Hepatocyte (in vitro differentiated cells): ENCODE data around the gene MDFI.

ENCODE experiments used
- EZH2 ChIP-seq: fragments of 200-600 bp; sonication (generic); IDR thresholded peaks from 2 replicates; pipeline ENCODE4 v1.6.1; 2016; ENCODE audit warnings: antibody characterized with exemption, mild to moderate bottlenecking, borderline replicate concordance
- EZH2phosphoT487 ChIP-seq: fragments of 200-600 bp; sonication (generic); IDR thresholded peaks from one replicate; pipeline ENCODE4 v1.6.1; 2018; ENCODE audit warnings: antibody characterized with exemption, mild to moderate bottlenecking, low read depth, moderate library complexity; ENCODE audit not compliant: unreplicated experiment, severe bottlenecking
- TF ChIP-seq, protein P1 (sequence below): fragments of 200-600 bp; sonication (generic); IDR thresholded peaks from 2 replicates; pipeline ENCODE4 v1.5.1; 2016; ENCODE audit warnings: antibody characterized with exemption, mild to moderate bottlenecking; ENCODE audit not compliant: poor library complexity

GRCh38 chr6:41608443-41609151 lies 29.7 kb upstream of the MDFI start:
- TF ChIP-seq EZH2phosphoT487 = no peak
- TF ChIP-seq, protein P1, sequence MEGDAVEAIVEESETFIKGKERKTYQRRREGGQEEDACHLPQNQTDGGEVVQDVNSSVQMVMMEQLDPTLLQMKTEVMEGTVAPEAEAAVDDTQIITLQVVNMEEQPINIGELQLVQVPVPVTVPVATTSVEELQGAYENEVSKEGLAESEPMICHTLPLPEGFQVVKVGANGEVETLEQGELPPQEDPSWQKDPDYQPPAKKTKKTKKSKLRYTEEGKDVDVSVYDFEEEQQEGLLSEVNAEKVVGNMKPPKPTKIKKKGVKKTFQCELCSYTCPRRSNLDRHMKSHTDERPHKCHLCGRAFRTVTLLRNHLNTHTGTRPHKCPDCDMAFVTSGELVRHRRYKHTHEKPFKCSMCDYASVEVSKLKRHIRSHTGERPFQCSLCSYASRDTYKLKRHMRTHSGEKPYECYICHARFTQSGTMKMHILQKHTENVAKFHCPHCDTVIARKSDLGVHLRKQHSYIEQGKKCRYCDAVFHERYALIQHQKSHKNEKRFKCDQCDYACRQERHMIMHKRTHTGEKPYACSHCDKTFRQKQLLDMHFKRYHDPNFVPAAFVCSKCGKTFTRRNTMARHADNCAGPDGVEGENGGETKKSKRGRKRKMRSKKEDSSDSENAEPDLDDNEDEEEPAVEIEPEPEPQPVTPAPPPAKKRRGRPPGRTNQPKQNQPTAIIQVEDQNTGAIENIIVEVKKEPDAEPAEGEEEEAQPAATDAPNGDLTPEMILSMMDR = no peak
- TF ChIP-seq EZH2 = no peak
